ENCODE data around the gene EEF1AKMT3. TPM values are rescaled to one million over a fixed set of nuclear protein-coding genes. Genes with fewer than 3 reads are reported as not detected.

EEF1AKMT3 gene
- total RNA-seq, 3 donors from 2014 or later, result 5.3 to 7.3 (median 6.2) TPM

- intact Hi-C loops (cut with DNase I, micrococcal nuclease), result loop anchor here in 1 of 2 donors (10.0 kb wide), 1 partner anchor 104 kb away; no protein-coding TSS in a partner anchor
Measured at GRCh38 chr12:57800965-57801364, 28.6 kb downstream of the EEF1AKMT3 start.

GRCh38 chr12:57802607-57803006 lies 30.2 kb downstream of the EEF1AKMT3 start:
- ATAC-seq (no peak), DNase-seq (no peak)
- TF ChIP-seq, protein P1, sequence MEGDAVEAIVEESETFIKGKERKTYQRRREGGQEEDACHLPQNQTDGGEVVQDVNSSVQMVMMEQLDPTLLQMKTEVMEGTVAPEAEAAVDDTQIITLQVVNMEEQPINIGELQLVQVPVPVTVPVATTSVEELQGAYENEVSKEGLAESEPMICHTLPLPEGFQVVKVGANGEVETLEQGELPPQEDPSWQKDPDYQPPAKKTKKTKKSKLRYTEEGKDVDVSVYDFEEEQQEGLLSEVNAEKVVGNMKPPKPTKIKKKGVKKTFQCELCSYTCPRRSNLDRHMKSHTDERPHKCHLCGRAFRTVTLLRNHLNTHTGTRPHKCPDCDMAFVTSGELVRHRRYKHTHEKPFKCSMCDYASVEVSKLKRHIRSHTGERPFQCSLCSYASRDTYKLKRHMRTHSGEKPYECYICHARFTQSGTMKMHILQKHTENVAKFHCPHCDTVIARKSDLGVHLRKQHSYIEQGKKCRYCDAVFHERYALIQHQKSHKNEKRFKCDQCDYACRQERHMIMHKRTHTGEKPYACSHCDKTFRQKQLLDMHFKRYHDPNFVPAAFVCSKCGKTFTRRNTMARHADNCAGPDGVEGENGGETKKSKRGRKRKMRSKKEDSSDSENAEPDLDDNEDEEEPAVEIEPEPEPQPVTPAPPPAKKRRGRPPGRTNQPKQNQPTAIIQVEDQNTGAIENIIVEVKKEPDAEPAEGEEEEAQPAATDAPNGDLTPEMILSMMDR (IDR thresholded peaks at IDR 0.05), result no peak
- H3K4me3 ChIP-seq, result no peak overlapping the region
- intact Hi-C loops (cut with DNase I, micrococcal nuclease), result loop anchor here in 1 of 2 donors (10.0 kb wide), 1 partner anchor 102 kb away; no protein-coding TSS in a partner anchor
- H3K9me3 ChIP-seq, result no peaks in the 10 kb centered on the region
- H3K4me1 ChIP-seq (ENCODE audit: low read depth), result no peaks in the 10 kb centered on the region
- H3K36me3 ChIP-seq (ENCODE audit: low read depth), result no peaks in the 10 kb centered on the region

More at GRCh38 chr12:57800965-57801364, 28.6 kb downstream of the EEF1AKMT3 start:
- no peaks in the 10 kb centered on the region for H3K36me3 ChIP-seq (ENCODE audit: low read depth)
- H3K4me1 ChIP-seq (ENCODE audit: low read depth), result no peaks in the 10 kb centered on the region
- no peak overlapping the region for H3K4me3 ChIP-seq
- TF ChIP-seq, protein P1 (IDR thresholded peaks at IDR 0.05), result no peak
- ATAC-seq (no peak), DNase-seq (no peak)
- no peaks in the 10 kb centered on the region for H3K9me3 ChIP-seq

GRCh38 chr12:57803319-57803893 lies 31.0 kb downstream of the EEF1AKMT3 start:
- H3K4me3 ChIP-seq, result no peak overlapping the region
- DNase-seq, result peak in 2 of 3 donors; percentile 42 to 65
- H3K9me3 ChIP-seq, result no peaks in the 10 kb centered on the region
- ATAC-seq, result peak; percentile 83
- intact Hi-C loops (cut with DNase I, micrococcal nuclease), result loop anchor here in 1 of 2 donors (10.0 kb wide), 1 partner anchor 101 kb away; no protein-coding TSS in a partner anchor
- TF ChIP-seq, protein P1 (IDR thresholded peaks at IDR 0.05), result peak; percentile 59
- no peaks in the 10 kb centered on the region for H3K36me3 ChIP-seq (ENCODE audit: low read depth)
- no peaks in the 10 kb centered on the region for H3K4me1 ChIP-seq (ENCODE audit: low read depth)

- H3K4me1 ChIP-seq (ENCODE audit: low read depth), result no peaks in the 10 kb centered on the region
- intact Hi-C loops (cut with DNase I, micrococcal nuclease), result loop anchor here in 1 of 2 donors (10.0 kb wide), 1 partner anchor 98 kb away; no protein-coding TSS in a partner anchor
- DNase-seq, result no peak
Measured at GRCh38 chr12:57806677-57807076, 34.3 kb downstream of the EEF1AKMT3 start.

DNA sequence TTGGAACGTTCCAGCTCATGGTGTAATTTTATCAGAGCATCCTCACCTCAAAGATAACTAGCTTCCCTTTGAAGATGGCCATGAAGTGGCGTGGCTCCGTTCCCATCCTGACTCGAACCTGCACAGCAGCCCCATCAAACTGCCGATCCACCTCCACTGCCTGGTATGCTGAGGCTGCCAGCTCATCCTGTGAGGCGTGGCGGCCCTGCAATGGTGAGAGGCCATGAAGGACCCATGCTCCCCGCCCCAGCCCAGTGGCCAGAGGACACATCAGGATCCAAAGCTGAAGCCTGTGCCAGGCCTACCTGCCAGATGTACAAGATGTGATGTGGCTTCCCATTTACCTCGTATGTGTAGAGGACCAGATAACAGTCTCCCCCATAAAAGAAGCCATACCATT lies 34.9 kb downstream of the EEF1AKMT3 start:
- H3K4me3 ChIP-seq, result no peak overlapping the region
- intact Hi-C loops (cut with DNase I, micrococcal nuclease), result loop anchor here in 1 of 2 donors (10.0 kb wide), 1 partner anchor 98 kb away; no protein-coding TSS in a partner anchor
- no peak for ATAC-seq
- no peaks in the 10 kb centered on the region for H3K36me3 ChIP-seq (ENCODE audit: low read depth)
- no peak for DNase-seq
- no peaks in the 10 kb centered on the region for H3K9me3 ChIP-seq
- TF ChIP-seq, protein P1 (IDR thresholded peaks at IDR 0.05), result no peak
- no peaks in the 10 kb centered on the region for H3K4me1 ChIP-seq (ENCODE audit: low read depth)

More at GRCh38 chr12:57806677-57807076, 34.3 kb downstream of the EEF1AKMT3 start:
- Histone ChIP-seq H3K4me3 (no peak overlapping the region), H3K36me3 (ENCODE audit: low read depth) (no peaks in the 10 kb centered on the region), H3K9me3 (no peaks in the 10 kb centered on the region)
- ATAC-seq, result no peak
- TF ChIP-seq, protein P1 (IDR thresholded peaks at IDR 0.05), result no peak

All from mucosa of descending colon (tissue), 3 donors.